Measurements from ENCODE around the gene S100A2. TPM values are rescaled to one million over a fixed set of nuclear protein-coding genes. Genes with fewer than 3 reads are reported as not detected.

The S100A2 gene
- total and polyA plus RNA-seq, 2 of the 13 experiments (the other 11 are each of a cell fraction or from before 2014, with no cell fraction given) = 1.2 TPM

- no TSS peak for BruUV-seq (replicated peaks)
- no peak overlapping the region for H3K27ac ChIP-seq (ENCODE audit: extremely low read length, insufficient read depth, low read length)
- H3K9ac ChIP-seq (ENCODE audit: insufficient read depth, low read depth, low read length) = no peak overlapping the region
- no peak for FAIRE-seq
- in situ Hi-C loops (cut with HindIII; ENCODE audit: extremely low pct_ligation_motif_present, low pct_unique_long_range_greater_than_20kb) (no loop called here), intact Hi-C loops (cut with micrococcal nuclease; ENCODE audit: unreplicated experiment) (no loop called here)
- TF ChIP-seq ZNF564 (CRISPR knock-in tag; IDR thresholded peaks at IDR 0.05) = no peak
- no peak for TF ChIP-seq MED1 (CRISPR knock-in tag; IDR thresholded peaks at IDR 0.05)
- TF ChIP-seq GZF1 (CRISPR knock-in tag; IDR thresholded peaks at IDR 0.05) = no peak
- no peak for TF ChIP-seq ZNF263 (CRISPR knock-in tag; IDR thresholded peaks at IDR 0.05)
- TF ChIP-seq CBFB (CRISPR knock-in tag; IDR thresholded peaks at IDR 0.05) = no peak
- TF ChIP-seq STAG1 (CRISPR knock-in tag; IDR thresholded peaks at IDR 0.05) = no peak
- TF ChIP-seq MAFG (CRISPR knock-in tag; IDR thresholded peaks at IDR 0.05) = no peak
- TF ChIP-seq, protein P1, sequence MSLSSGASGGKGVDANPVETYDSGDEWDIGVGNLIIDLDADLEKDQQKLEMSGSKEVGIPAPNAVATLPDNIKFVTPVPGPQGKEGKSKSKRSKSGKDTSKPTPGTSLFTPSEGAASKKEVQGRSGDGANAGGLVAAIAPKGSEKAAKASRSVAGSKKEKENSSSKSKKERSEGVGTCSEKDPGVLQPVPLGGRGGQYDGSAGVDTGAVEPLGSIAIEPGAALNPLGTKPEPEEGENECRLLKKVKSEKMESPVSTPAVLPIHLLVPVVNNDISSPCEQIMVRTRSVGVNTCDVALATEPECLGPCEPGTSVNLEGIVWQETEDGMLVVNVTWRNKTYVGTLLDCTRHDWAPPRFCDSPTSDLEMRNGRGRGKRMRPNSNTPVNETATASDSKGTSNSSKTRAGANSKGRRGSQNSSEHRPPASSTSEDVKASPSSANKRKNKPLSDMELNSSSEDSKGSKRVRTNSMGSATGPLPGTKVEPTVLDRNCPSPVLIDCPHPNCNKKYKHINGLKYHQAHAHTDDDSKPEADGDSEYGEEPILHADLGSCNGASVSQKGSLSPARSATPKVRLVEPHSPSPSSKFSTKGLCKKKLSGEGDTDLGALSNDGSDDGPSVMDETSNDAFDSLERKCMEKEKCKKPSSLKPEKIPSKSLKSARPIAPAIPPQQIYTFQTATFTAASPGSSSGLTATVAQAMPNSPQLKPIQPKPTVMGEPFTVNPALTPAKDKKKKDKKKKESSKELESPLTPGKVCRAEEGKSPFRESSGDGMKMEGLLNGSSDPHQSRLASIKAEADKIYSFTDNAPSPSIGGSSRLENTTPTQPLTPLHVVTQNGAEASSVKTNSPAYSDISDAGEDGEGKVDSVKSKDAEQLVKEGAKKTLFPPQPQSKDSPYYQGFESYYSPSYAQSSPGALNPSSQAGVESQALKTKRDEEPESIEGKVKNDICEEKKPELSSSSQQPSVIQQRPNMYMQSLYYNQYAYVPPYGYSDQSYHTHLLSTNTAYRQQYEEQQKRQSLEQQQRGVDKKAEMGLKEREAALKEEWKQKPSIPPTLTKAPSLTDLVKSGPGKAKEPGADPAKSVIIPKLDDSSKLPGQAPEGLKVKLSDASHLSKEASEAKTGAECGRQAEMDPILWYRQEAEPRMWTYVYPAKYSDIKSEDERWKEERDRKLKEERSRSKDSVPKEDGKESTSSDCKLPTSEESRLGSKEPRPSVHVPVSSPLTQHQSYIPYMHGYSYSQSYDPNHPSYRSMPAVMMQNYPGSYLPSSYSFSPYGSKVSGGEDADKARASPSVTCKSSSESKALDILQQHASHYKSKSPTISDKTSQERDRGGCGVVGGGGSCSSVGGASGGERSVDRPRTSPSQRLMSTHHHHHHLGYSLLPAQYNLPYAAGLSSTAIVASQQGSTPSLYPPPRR (CRISPR knock-in tag; IDR thresholded peaks at IDR 0.05; ENCODE audit: borderline replicate concordance) = no peak
- TF ChIP-seq ZNF512 (CRISPR knock-in tag; IDR thresholded peaks at IDR 0.05) = no peak
- no peak for TF ChIP-seq ARNTL (CRISPR knock-in tag; IDR thresholded peaks at IDR 0.05)
- TF ChIP-seq AGO1 (IDR thresholded peaks at IDR 0.05; ENCODE audit: low read depth, low read length, poor library complexity, severe bottlenecking) = no peak
- TF ChIP-seq ZNF546 (CRISPR knock-in tag; conservative IDR thresholded peaks at IDR 0.05) = no peak
- H3K9me3 ChIP-seq (ENCODE audit: low read length) = no peaks in the 10 kb centered on the region
- no peaks in the 10 kb centered on the region for H3K36me3 ChIP-seq (replicated peaks in 1 of 2; ENCODE audit: control insufficient read depth in 1 of 2, insufficient read depth in 2 of 2, low read length in 2 of 2)
- no peaks in the 10 kb centered on the region for H4K20me1 ChIP-seq (ENCODE audit: insufficient read depth, low read length)
- ChIA-PET POLR2A (no interaction called here), CTCF (ENCODE audit: low intra/inter-chr PET ratio, low total read pairs) (no interaction called here)
- WGBS (ENCODE audit: low lambda C conversion rate) = 45% methylated on average over 13 of the region's 13 CpGs
- no peak for DNase-seq (ENCODE audit: low spot score)
- no peak overlapping the region for H3K4me2 ChIP-seq (ENCODE audit: low read depth, low read length)
- no peak overlapping the region for H2AFZ ChIP-seq (ENCODE audit: low read length)
- ATAC-seq = no peak
- H3K4me3 ChIP-seq (replicated peaks in 1 of 3; ENCODE audit: insufficient read depth in 1 of 3, low read depth in 2 of 3, low read length in 3 of 3) = no peak overlapping the region
- no peaks in the 10 kb centered on the region for H3K79me2 ChIP-seq (ENCODE audit: insufficient read depth, low read length)
- peaks cover 0 to 10% of the 10 kb centered on the region in 2 experiments; a peak in 2 of 5 replicates for H3K27me3 ChIP-seq (ENCODE audit: control insufficient read depth in 1 of 2, insufficient read depth in 2 of 2, low read length in 2 of 2)
- H3K4me1 ChIP-seq (ENCODE audit: insufficient read depth, low read length) = peaks cover 92% of the 10 kb centered on the region
Observed at GRCh38 chr1:153541641-153542590, 23.7 kb downstream of the S100A2 start.

Data from HepG2 (cell line).